ENCODE measurements around the gene CRY1. TPM values are rescaled to one million over a fixed set of nuclear protein-coding genes. Genes with fewer than 3 reads are reported as not detected.
"Not testable (repeated sequence)": the region's sequence is repeated elsewhere in the genome, so short reads cannot be mapped to it uniquely, and the experiment has no call there.

The CRY1 gene
- total RNA-seq, 6 experiments from 2014 or later, result 12.5 to 18.0 (median 16.1) TPM

- TF ChIP-seq CTCF (IDR thresholded peaks at IDR 0.05), result no peak
- H3K27me3 Mint-ChIP-seq (ENCODE audit: insufficient read depth), result no peaks in the 10 kb centered on the region
- DNase-seq, result no peak
- no peaks in the 10 kb centered on the region for H3K9me3 Mint-ChIP-seq
- no peaks in the 10 kb centered on the region for H3K4me1 Mint-ChIP-seq (ENCODE audit: low read depth)
- peaks cover 9% of the 10 kb centered on the region; the same call in 1 of the 2 replicates for H3K36me3 Mint-ChIP-seq (ENCODE audit: low read depth)
- H3K27ac Mint-ChIP-seq, result no peak overlapping the region
- no peak overlapping the region for H3K4me3 Mint-ChIP-seq
These were observed 76.3 kb downstream of the CRY1 start for GRCh38 chr12:107017042-107017441.

GRCh38 chr12:107014055-107014454 lies 79.3 kb downstream of the CRY1 start:
- Mint-ChIP-seq H3K27ac (no peak overlapping the region), H3K4me1 (ENCODE audit: low read depth) (no peaks in the 10 kb centered on the region), H3K4me3 (no peak overlapping the region), H3K36me3 (ENCODE audit: low read depth) (no peaks in the 10 kb centered on the region), H3K9me3 (no peaks in the 10 kb centered on the region), H3K27me3 (ENCODE audit: insufficient read depth) (no peaks in the 10 kb centered on the region)
- DNase-seq, result no peak
- TF ChIP-seq CTCF (IDR thresholded peaks at IDR 0.05), result peak; percentile 34

- Mint-ChIP-seq H3K27me3 (ENCODE audit: insufficient read depth) (no peaks in the 10 kb centered on the region), H3K36me3 (ENCODE audit: low read depth) (no peaks in the 10 kb centered on the region), H3K9me3 (no peaks in the 10 kb centered on the region)
These were observed 80.5 kb downstream of the CRY1 start for GRCh38 chr12:107012736-107013425.

GRCh38 chr12:107011519-107011918 lies 81.8 kb downstream of the CRY1 start:
- Mint-ChIP-seq H3K27ac (no peak overlapping the region), H3K9me3 (no peaks in the 10 kb centered on the region), H3K36me3 (ENCODE audit: low read depth) (no peaks in the 10 kb centered on the region), H3K4me1 (ENCODE audit: low read depth) (no peaks in the 10 kb centered on the region), H3K4me3 (no peak overlapping the region), H3K27me3 (ENCODE audit: insufficient read depth) (no peaks in the 10 kb centered on the region)
- DNase-seq, result no peak
- no peak for TF ChIP-seq CTCF (IDR thresholded peaks at IDR 0.05)

More at GRCh38 chr12:107012736-107013425, 80.5 kb downstream of the CRY1 start:
- Mint-ChIP-seq H3K4me3 (no peak overlapping the region), H3K4me1 (ENCODE audit: low read depth) (no peaks in the 10 kb centered on the region), H3K27ac (no peak overlapping the region)
- no peak for DNase-seq
- TF ChIP-seq CTCF (IDR thresholded peaks at IDR 0.05), result no peak

- Mint-ChIP-seq H3K9me3 (no peaks in the 10 kb centered on the region), H3K27me3 (ENCODE audit: insufficient read depth) (no peaks in the 10 kb centered on the region), H3K36me3 (ENCODE audit: low read depth) (no peaks in the 10 kb centered on the region), H3K27ac (no peak overlapping the region), H3K4me1 (ENCODE audit: low read depth) (no peaks in the 10 kb centered on the region), H3K4me3 (no peak overlapping the region)
- no peak for DNase-seq
- no peak for TF ChIP-seq CTCF (IDR thresholded peaks at IDR 0.05)
These were observed 85.9 kb downstream of the CRY1 start for GRCh38 chr12:107007411-107007810.

GRCh38 chr12:107002665-107003064 lies 90.7 kb downstream of the CRY1 start:
- H3K27me3 Mint-ChIP-seq (ENCODE audit: insufficient read depth); H3K9me3 Mint-ChIP-seq; H3K27ac Mint-ChIP-seq; H3K4me3 Mint-ChIP-seq; H3K4me1 Mint-ChIP-seq (ENCODE audit: low read depth); DNase-seq; H3K36me3 Mint-ChIP-seq (ENCODE audit: low read depth): not testable (repeated sequence)

All from HFFc6 (cell line).